Astrocyte of the spinal cord (primary cell): ENCODE measurements around the gene DHX29.

Experiments
- DNase-seq: peaks from one replicate; pipeline ENCODE4 v3.0.0; 2011; ENCODE audit warnings: low read depth, low spot score
- H3K4me3 ChIP-seq: 2 replicates; pipeline ENCODE4 v1.5.1; 2011; ENCODE audit warnings: low read depth, mild to moderate bottlenecking, low read length, moderate library complexity
- CTCF ChIP-seq: IDR thresholded peaks from 2 replicates; pipeline ENCODE4 v1.5.1; 2012; ENCODE audit warnings: low read depth, mild to moderate bottlenecking, low read length, inconsistent platforms
- in situ Hi-C: cut with HindIII; loops from 2 replicates; pipeline ENCODE4 v1.10.0; 2017; ENCODE audit warnings: low sequenced_read_pairs

DHX29 gene, protein sequence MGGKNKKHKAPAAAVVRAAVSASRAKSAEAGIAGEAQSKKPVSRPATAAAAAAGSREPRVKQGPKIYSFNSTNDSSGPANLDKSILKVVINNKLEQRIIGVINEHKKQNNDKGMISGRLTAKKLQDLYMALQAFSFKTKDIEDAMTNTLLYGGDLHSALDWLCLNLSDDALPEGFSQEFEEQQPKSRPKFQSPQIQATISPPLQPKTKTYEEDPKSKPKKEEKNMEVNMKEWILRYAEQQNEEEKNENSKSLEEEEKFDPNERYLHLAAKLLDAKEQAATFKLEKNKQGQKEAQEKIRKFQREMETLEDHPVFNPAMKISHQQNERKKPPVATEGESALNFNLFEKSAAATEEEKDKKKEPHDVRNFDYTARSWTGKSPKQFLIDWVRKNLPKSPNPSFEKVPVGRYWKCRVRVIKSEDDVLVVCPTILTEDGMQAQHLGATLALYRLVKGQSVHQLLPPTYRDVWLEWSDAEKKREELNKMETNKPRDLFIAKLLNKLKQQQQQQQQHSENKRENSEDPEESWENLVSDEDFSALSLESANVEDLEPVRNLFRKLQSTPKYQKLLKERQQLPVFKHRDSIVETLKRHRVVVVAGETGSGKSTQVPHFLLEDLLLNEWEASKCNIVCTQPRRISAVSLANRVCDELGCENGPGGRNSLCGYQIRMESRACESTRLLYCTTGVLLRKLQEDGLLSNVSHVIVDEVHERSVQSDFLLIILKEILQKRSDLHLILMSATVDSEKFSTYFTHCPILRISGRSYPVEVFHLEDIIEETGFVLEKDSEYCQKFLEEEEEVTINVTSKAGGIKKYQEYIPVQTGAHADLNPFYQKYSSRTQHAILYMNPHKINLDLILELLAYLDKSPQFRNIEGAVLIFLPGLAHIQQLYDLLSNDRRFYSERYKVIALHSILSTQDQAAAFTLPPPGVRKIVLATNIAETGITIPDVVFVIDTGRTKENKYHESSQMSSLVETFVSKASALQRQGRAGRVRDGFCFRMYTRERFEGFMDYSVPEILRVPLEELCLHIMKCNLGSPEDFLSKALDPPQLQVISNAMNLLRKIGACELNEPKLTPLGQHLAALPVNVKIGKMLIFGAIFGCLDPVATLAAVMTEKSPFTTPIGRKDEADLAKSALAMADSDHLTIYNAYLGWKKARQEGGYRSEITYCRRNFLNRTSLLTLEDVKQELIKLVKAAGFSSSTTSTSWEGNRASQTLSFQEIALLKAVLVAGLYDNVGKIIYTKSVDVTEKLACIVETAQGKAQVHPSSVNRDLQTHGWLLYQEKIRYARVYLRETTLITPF (N-terminal part only)

GRCh38 chr5:55307383-55308253 is at the start of gene DHX29, which contains the start of gene MTREX:
Gene DHX29 (minus strand): TSS chr5:55307694. CDS start chr5:55307573, 121 bp downstream.
Gene MTREX (plus strand): TSS chr5:55307989. CDS start chr5:55308014, 25 bp downstream.
- in situ Hi-C loops = no loop called here
- H3K4me3 ChIP-seq = peak within 1 kb of the TSS; percentile 71
- no peak for TF ChIP-seq CTCF
- DNase-seq = peak; percentile 95

- no peak overlapping the region for H3K4me3 ChIP-seq
- no peak for DNase-seq
- in situ Hi-C loops = no loop called here
- TF ChIP-seq CTCF = no peak
These were observed 49.4 kb upstream of the DHX29 start for GRCh38 chr5:55356896-55357295.

DNA sequence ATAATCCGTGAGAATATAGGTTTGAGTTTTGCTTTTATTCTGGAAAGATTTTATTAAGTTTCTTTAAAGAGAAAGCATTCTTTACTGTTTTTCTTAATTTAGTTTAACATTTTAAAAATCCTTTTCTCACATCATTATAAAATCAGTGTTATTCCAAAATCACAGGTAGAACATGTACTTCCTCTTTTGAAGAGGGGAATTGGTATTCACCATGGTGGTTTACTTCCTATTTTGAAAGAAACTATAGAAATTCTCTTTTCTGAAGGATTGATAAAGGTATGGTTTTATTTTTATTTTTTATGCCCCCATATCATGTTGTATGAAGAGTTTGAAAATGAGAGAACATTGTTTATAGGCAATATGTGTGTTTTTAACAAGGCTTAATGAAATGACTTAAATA is 43.3 kb upstream of the DHX29 start:
- in situ Hi-C loops = no loop called here
- no peak for TF ChIP-seq CTCF
- no peak for DNase-seq
- no peak overlapping the region for H3K4me3 ChIP-seq

DNA sequence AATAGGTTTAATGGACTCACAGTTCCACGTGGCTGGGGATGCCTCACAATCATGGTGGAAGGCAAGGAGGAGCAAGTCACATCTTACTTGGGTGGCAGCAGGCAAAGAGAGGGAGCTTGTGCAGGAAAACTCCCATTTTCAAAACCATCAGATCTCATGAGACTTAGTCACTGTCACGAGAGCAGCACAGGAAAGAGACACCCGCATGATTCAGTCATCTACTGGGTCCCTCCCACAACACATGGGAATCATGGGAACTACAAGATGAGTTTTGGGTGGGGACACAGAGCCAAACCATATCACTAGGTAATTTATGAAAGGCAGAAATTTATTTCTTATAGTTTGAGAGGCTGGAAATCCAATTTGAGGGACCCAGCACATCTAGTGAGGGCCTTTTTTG is 40.3 kb upstream of the DHX29 start:
- no peak for DNase-seq
- TF ChIP-seq CTCF = no peak
- H3K4me3 ChIP-seq = no peak overlapping the region
- in situ Hi-C loops = no loop called here

GRCh38 chr5:55345327-55345726 is 37.8 kb upstream of the DHX29 start:
- DNase-seq = no peak
- in situ Hi-C loops = no loop called here
- TF ChIP-seq CTCF = no peak
- no peak overlapping the region for H3K4me3 ChIP-seq
